Esophagus muscularis mucosa (tissue), 3 donors: ENCODE measurements around the gene TTC7B.

Experiments used
- CTCF ChIP-seq, 3 experiments: fragments of 200-600 bp in 2 of 3; fragments of 450-650 bp in 1 of 3; sonication (generic) in 2 of 3; IDR thresholded peaks; one replicate each; pipeline ENCODE4 v1.5.1; 2017 to 2019; ENCODE audit warnings: antibody characterized with exemption in 3 of 3, mild to moderate bottlenecking in 2 of 3, moderate library complexity in 1 of 3
- EP300 ChIP-seq: sonication (generic); formaldehyde crosslinking; IDR thresholded peaks from one replicate; pipeline ENCODE4 v1.6.1; 2017; ENCODE audit warnings: antibody characterized with exemption

GRCh38 chr14:90759370-90760077 is 56.7 kb downstream of the TTC7B start:
- TF ChIP-seq EP300 (no peak), CTCF (IDR thresholded peaks at IDR 0.05) (no peak)
